DOHH2 (cell line): Measurements from ENCODE around the gene HOXC11.

Experiments used
- EZH2phosphoT487 ChIP-seq: fragments of 200-600 bp; sonication (generic); IDR thresholded peaks from 2 replicates; pipeline ENCODE4 v1.6.1; 2017; ENCODE audit warnings: borderline replicate concordance, mild to moderate bottlenecking, antibody characterized with exemption, low read length, moderate library complexity, mixed read lengths
- TF ChIP-seq, protein P1 (sequence below): fragments of 200-600 bp; sonication (generic); IDR thresholded peaks from one replicate; pipeline ENCODE4 v1.5.1; 2014; ENCODE audit warnings: antibody characterized with exemption, mild to moderate bottlenecking, low read depth, low read length; ENCODE audit not compliant: poor library complexity, severe bottlenecking

DNA sequence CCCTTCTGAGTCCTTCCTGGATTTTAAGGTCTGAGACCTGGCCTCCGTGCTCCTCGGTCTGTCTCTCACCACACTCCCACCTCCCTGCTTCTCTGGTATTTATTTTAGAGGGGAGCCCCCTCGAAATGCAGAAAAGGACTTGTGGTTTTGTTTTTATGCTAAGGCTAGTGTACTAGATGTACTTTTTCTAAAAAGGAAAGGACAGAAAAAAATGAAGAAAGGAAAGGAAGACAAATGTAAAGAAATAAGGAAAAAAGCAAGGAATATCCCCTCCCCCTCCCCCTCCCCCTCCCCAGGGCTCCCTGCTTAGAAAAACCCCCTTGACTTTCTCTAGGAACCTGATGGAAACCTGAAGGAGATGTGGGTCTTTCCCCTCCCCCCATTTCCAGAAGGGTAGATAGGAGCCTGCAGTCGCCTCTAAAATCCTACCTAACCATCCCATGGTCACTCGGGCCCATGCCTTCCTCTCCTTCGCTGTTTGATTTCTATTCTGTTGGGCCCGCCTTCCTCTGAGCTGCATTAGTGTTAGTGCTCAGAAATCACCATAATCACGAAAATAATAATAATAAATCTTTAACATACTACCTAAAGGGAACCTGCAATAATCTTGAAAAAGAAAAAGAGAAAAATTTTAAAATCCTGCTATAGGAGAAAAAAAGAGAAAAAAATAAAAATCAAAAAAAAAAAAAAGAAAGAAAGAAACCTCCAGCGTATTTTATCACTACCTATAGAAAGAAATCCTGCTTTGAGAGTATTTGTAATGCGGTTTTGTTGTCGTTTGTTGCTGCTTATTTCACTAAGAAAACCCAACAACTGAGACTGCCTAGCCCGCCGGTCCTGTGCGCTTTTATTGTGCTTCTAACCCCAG is 39.0 kb downstream of the HOXC11 start:
- TF ChIP-seq, protein P1, sequence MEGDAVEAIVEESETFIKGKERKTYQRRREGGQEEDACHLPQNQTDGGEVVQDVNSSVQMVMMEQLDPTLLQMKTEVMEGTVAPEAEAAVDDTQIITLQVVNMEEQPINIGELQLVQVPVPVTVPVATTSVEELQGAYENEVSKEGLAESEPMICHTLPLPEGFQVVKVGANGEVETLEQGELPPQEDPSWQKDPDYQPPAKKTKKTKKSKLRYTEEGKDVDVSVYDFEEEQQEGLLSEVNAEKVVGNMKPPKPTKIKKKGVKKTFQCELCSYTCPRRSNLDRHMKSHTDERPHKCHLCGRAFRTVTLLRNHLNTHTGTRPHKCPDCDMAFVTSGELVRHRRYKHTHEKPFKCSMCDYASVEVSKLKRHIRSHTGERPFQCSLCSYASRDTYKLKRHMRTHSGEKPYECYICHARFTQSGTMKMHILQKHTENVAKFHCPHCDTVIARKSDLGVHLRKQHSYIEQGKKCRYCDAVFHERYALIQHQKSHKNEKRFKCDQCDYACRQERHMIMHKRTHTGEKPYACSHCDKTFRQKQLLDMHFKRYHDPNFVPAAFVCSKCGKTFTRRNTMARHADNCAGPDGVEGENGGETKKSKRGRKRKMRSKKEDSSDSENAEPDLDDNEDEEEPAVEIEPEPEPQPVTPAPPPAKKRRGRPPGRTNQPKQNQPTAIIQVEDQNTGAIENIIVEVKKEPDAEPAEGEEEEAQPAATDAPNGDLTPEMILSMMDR, result no peak
- no peak for TF ChIP-seq EZH2phosphoT487
